Measurements from ENCODE around the gene MOCS1.
A peak's percentile ranks its signal among the peaks of the same experiment; 100 is the strongest.

Gene MOCS1

DNA sequence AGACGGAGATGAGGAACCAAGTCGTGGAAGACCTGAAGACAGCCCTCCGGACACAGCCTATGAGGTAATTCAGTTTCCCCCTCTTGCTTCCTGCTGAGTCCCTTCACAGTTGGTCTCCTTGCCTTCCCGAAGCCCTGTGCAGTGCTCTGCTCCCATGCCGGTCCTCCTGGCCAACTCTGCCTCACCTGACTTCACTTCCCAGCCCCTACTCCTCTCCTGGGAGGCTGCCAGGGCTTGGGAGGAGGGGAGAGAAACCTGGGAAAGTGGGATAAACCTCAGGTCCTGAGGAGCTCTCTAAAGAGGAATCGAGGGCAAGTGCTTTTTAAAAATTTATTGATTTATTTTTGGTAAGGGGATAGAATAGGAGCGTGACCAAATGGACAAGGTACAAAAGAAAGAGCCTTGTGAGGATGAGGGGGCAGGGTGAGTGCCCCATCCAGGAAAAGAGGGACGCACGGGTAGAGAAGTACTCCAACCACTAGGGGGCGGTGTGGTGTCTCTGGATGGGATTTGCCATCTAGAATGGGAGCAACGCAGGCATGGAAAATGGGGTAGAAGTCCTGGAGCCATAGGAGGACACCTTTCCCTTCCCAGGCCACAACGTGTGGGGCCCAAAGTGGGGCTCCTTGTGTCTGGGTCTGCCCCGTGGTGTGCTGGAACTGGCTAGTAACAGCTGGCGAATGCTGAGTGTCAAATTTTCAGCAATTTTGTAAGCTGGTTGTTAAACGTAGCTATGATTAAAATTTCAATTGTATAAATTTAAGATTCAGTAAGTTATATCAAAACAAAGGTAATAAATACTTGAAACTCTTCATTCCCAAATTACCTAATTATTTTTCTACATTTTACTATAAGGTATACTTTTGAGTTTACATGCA lies 69.0 kb downstream of the MOCS1 start:
- DNase-seq, result peak in 3 of 5 donors; percentile 9 to 32 (median 11)

DNA sequence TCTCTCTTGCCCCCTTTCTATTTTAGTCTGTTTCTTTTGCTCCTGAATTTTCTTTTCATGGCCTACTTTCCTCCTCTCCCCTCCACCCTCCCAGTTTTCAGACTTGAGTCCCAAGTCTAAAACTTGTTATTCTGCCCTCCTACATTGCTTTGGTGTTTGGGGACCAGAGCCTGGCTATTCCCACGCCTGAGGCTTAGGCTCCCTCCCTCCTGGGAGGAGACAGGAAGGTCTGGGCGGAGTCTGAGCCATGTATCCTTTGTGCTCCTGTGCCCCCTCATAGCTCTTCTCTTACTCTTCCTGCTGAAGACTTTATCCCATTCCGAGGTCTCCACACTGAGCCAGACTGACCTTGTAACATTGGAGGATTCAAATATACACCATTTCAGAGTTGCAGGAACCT lies 72.6 kb downstream of the MOCS1 start:
- DNase-seq, result no peak

DNA sequence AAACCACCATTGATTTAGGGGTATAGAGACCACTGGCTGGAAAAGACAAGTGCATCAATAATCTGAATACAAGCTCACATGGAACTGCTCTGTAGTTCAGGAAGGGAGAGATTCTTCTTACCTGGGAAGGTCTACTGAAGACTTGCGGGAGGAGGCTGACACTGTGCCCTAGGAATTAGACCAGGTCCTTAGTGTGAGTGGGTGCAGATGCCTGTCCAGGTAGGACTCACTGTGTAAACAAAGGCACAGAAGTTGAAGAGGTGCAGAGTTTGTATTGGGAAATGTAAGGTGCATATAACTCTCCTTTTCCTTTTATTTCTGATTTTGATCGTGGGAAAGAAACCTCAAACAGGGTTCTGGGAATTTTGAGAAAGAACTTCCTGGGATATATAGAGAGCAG lies 75.2 kb downstream of the MOCS1 start:
- DNase-seq, result no peak

DNA sequence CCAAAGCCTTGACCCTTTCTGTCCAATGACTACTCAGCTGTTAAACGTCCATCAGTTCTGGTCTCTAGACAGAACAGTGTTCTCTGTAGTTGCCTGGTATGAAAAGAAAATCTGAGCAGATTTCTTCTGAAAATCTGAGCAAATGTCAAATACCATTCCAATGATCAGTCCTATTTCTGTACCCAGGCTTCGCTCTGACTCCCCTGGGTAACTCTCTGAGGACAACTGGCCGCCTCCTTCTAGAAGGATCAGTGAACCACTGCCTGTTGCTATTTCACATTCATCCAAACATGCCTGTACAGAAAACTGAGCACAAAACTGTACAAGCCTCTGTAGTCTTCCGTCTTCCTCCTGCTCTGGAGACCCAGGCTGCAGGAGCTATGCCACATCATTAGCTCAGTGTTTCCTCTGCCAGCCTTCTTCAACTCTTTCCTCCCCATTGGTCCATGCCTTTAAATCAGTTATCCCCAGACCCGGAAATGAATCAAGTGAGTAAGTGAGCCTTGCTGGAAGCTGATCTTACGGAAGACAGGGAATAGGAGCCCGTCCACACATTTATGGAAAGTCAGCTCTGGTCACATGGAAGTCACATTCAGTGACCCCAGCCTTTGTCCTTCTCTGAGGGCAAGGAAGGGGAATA lies 78.8 kb downstream of the MOCS1 start:
- DNase-seq, result no peak

Data from T-helper 1 cell (primary cell).